ENCODE results near the gene PAPPA2.

DNA sequence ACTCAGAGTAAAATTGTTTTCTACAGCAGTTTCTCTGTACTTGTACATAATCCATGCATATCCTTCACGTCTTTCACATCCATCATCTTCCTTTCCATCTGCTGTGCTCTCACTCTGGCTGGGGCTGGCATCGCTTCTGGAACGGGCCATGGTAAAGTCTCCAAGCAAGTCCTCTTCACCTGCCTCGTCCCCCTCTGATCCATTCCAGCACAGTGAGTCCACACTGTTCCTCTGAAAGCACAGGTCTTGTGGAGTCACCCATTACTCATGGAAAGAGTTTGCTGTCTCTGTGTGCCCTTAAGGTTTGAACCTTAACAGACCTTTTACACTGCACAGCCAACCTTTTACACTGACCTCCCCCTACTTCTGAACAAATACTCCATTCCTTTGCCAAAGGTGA is 387.9 kb downstream of the PAPPA2 start:
- no peak for TF ChIP-seq POLR2A (IDR thresholded peaks at IDR 0.05; ENCODE audit: low read depth, low read length)
- no peak for TF ChIP-seq POLR2AphosphoS5 (IDR thresholded peaks at IDR 0.05; ENCODE audit: low read depth, low read length)
